GM19025 (cell line): Measurements from ENCODE around the gene TNK2.
A peak's percentile ranks its signal among the peaks of the same experiment; 100 is the strongest.
"Not testable (repeated sequence)": the region's sequence is repeated elsewhere in the genome, so short reads cannot be mapped to it uniquely, and the experiment has no call there.

Source experiments
- ATAC-seq: cut with Tn5 transposase; IDR thresholded peaks from one replicate; pipeline ENCODE4 v1.9.1; 2021; ENCODE audit warnings: mild to moderate bottlenecking, low read depth, moderate library complexity; ENCODE audit not compliant: unreplicated experiment

Gene TNK2

GRCh38 chr3:195907934-195908693 is at the start of gene TNK2:
TNK2 (minus strand) TSS chr3:195908551; CDS start chr3:195888588, 19,963 bp downstream.
- ATAC-seq = peak; percentile 18

- no peak for ATAC-seq
These were observed 48.2 kb upstream of the TNK2 start for GRCh38 chr3:195956577-195956976.

GRCh38 chr3:195955416-195955841 is 47.1 kb upstream of the TNK2 start:
- ATAC-seq = not testable (repeated sequence)

- ATAC-seq = peak; percentile 37
These were observed 46.4 kb upstream of the TNK2 start for GRCh38 chr3:195954752-195955119.

GRCh38 chr3:195954052-195954751 is 45.9 kb upstream of the TNK2 start:
- ATAC-seq = peak; percentile 94

- ATAC-seq = not testable (repeated sequence)
These were observed 44.2 kb upstream of the TNK2 start for GRCh38 chr3:195952590-195952989.

- not testable (repeated sequence) for ATAC-seq
These were observed 43.3 kb upstream of the TNK2 start for GRCh38 chr3:195951443-195952177.

- ATAC-seq = not testable (repeated sequence)
These were observed 42.4 kb upstream of the TNK2 start for GRCh38 chr3:195950731-195951130.

- not testable (repeated sequence) for ATAC-seq
These were observed 41.8 kb upstream of the TNK2 start for GRCh38 chr3:195950164-195950563.

- ATAC-seq = not testable (repeated sequence)
These were observed 38.8 kb upstream of the TNK2 start for GRCh38 chr3:195946910-195947699.

GRCh38 chr3:195941265-195941815 is 33.0 kb upstream of the TNK2 start:
- not testable (repeated sequence) for ATAC-seq

GRCh38 chr3:195940806-195941205 is 32.5 kb upstream of the TNK2 start:
- not testable (repeated sequence) for ATAC-seq

- ATAC-seq = not testable (repeated sequence)
These were observed 31.4 kb upstream of the TNK2 start for GRCh38 chr3:195939526-195940470.

- not testable (repeated sequence) for ATAC-seq
These were observed 24.7 kb upstream of the TNK2 start for GRCh38 chr3:195933044-195933430.

GRCh38 chr3:195932418-195933043 is 24.2 kb upstream of the TNK2 start:
- ATAC-seq = no peak

- no peak for ATAC-seq
These were observed 23.4 kb upstream of the TNK2 start for GRCh38 chr3:195931582-195932273.

GRCh38 chr3:195929452-195929851 is 21.1 kb upstream of the TNK2 start:
- no peak for ATAC-seq

- no peak for ATAC-seq
These were observed 13.0 kb upstream of the TNK2 start for GRCh38 chr3:195921334-195921791.
